H1 (cell line): ENCODE measurements around the gene PRELID1. TPM values are rescaled to one million over a fixed set of nuclear protein-coding genes. Genes with fewer than 3 reads are reported as not detected.

Experiments
- CTCF ChIA-PET: fragments of 300-600 bp; sonication (Branson Sonifier 250); formaldehyde crosslinking; loops from one replicate; lab custom pipeline; 2021; ENCODE audit not compliant: partially characterized antibody; lab: Charles Lee
- POLR2A ChIA-PET: fragments of 300-600 bp; sonication (Branson Sonifier 250); formaldehyde crosslinking; loops from one replicate; lab custom pipeline; 2021; ENCODE audit warnings: inconsistent platforms; ENCODE audit not compliant: partially characterized antibody; lab: Charles Lee
- DNase-seq, 2 experiments: peaks; one replicate each; pipeline versions ENCODE4 v3.0.0 to v3.0.0-alpha.2; 2010 to 2022; ENCODE audit warnings: low spot score in 2 of 2, low read depth in 1 of 2, mixed read lengths in 1 of 2
- FAIRE-seq: peaks from 2 replicates; lab custom pipeline; 2011; peaks lifted over from hg19 to GRCh38; lab: Jason Lieb, UNC
- H2AFZ ChIP-seq: 2 replicates; pipeline ENCODE4 v1.8.1; 2012; ENCODE audit warnings: low read length, inconsistent platforms
- H2AK5ac ChIP-seq: 2 replicates; pipeline ENCODE4 v1.6.1; 2013; ENCODE audit warnings: low read depth, low read length
- H2BK120ac ChIP-seq: replicated peaks from 2 replicates; pipeline ENCODE3; 2013; ENCODE audit warnings: low read depth, low read length, inconsistent platforms
- H2BK12ac ChIP-seq: 2 replicates; pipeline ENCODE4 v1.6.1; 2013; ENCODE audit warnings: low read depth, low read length
- H2BK15ac ChIP-seq: 2 replicates; pipeline ENCODE4 v1.6.1; 2013; ENCODE audit warnings: low read length
- H2BK20ac ChIP-seq: 2 replicates; pipeline ENCODE4 v1.6.1; 2013; ENCODE audit warnings: low read length
- H2BK5ac ChIP-seq: 2 replicates; pipeline ENCODE4 v1.6.1; 2013; ENCODE audit warnings: low read depth, low read length
- H3K14ac ChIP-seq: 2 replicates; pipeline ENCODE4 v1.6.1; 2013; ENCODE audit warnings: inconsistent platforms; ENCODE audit not compliant: insufficient read length
- H3K18ac ChIP-seq: 2 replicates; pipeline ENCODE4 v1.6.1; 2013; ENCODE audit warnings: low read length; ENCODE audit errors: extremely low read depth
- H3K23ac ChIP-seq: 2 replicates; pipeline ENCODE4 v1.6.1; 2013; ENCODE audit warnings: inconsistent platforms; ENCODE audit not compliant: insufficient read length
- H3K23me2 ChIP-seq: 2 replicates; pipeline ENCODE4 v1.6.1; 2013; ENCODE audit warnings: low read depth, low read length
- H3K27ac ChIP-seq: 2 replicates; pipeline ENCODE4 v1.6.1; 2011; ENCODE audit warnings: low read depth, low read length, inconsistent platforms
- H3K27me3 ChIP-seq, 4 experiments: replicated peaks in 1 of 4; 1 replicate in 1 of 4; 2 replicates in 3 of 4; pipeline versions ENCODE4 v1.6.1 to v1.8.1; 2011 to 2013; ENCODE audit warnings: low read length in 3 of 4, mild to moderate bottlenecking in 3 of 4, inconsistent platforms in 2 of 4, mixed read lengths in 2 of 4, moderate library complexity in 1 of 4; ENCODE audit not compliant: control insufficient read depth in 3 of 4, insufficient read depth in 3 of 4; ENCODE audit errors: extremely low read depth in 1 of 4
- H3K36me3 ChIP-seq, 4 experiments: 2 replicates each; pipeline versions ENCODE4 v1.6.1 to v1.8.1; 2011 to 2013; ENCODE audit warnings: mild to moderate bottlenecking in 4 of 4, low read length in 3 of 4, moderate library complexity in 2 of 4, control low read depth in 1 of 4, inconsistent platforms in 1 of 4; ENCODE audit not compliant: insufficient read depth in 4 of 4, control insufficient read depth in 2 of 4
- H3K4ac ChIP-seq: replicated peaks from 2 replicates; pipeline ENCODE3; 2013; ENCODE audit warnings: low read length, low read depth, mixed read lengths, inconsistent platforms; ENCODE audit not compliant: insufficient read length
- H3K4me1 ChIP-seq, 4 experiments: replicated peaks in 1 of 4; 1 replicate in 1 of 4; 2 replicates in 3 of 4; pipeline versions ENCODE4 v1.6.1 to v1.8.1; 2011 to 2013; ENCODE audit warnings: low read length in 3 of 4, inconsistent platforms in 2 of 4, mixed read lengths in 1 of 4; ENCODE audit not compliant: insufficient read depth in 4 of 4, control insufficient read depth in 3 of 4
- H3K4me2 ChIP-seq, 2 experiments: 2 replicates each; pipeline versions ENCODE4 v1.6.1 to v1.8.1; 2011 to 2013; ENCODE audit warnings: low read depth in 2 of 2, low read length in 2 of 2, control low read depth in 1 of 2, inconsistent platforms in 1 of 2, mild to moderate bottlenecking in 1 of 2; ENCODE audit not compliant: insufficient read depth in 1 of 2
- H3K4me3 ChIP-seq, 4 experiments: fragments of 200-600, 300-600 bp in 1 of 4; sonication (generic), shearing (Covaris generic), sonication (Bioruptor Twin) in 1 of 4; 2 replicates each; pipeline versions ENCODE4 v1.5.1 to v1.8.1; 2011 to 2016; ENCODE audit warnings: low read length in 4 of 4, low read depth in 3 of 4, control low read depth in 2 of 4, inconsistent platforms in 2 of 4, mild to moderate bottlenecking in 2 of 4, mixed read lengths in 1 of 4, moderate library complexity in 1 of 4; ENCODE audit not compliant: insufficient read depth in 2 of 4; ENCODE audit errors: extremely low read depth in 1 of 4
- H3K56ac ChIP-seq: replicated peaks from 2 replicates; pipeline ENCODE3; 2013; ENCODE audit warnings: low read depth, mild to moderate bottlenecking, mixed read lengths, low read length, inconsistent platforms; ENCODE audit not compliant: insufficient read length
- H3K79me1 ChIP-seq: 2 replicates; pipeline ENCODE4 v1.6.1; 2013; ENCODE audit warnings: low read depth, low read length, control low read depth
- H3K79me2 ChIP-seq, 2 experiments: 2 replicates each; pipeline versions ENCODE4 v1.6.1 to v1.8.1; 2012 to 2013; ENCODE audit warnings: low read length in 2 of 2, mild to moderate bottlenecking in 2 of 2, inconsistent platforms in 1 of 2; ENCODE audit not compliant: insufficient read depth in 2 of 2, control insufficient read depth in 1 of 2
- H3K9ac ChIP-seq, 4 experiments: replicated peaks in 1 of 4; 1 replicate in 1 of 4; 2 replicates in 3 of 4; pipeline versions ENCODE4 v1.6.1 to v1.8.1; 2011 to 2013; ENCODE audit warnings: low read depth in 3 of 4, low read length in 3 of 4, control low read depth in 2 of 4, mild to moderate bottlenecking in 2 of 4, moderate library complexity in 2 of 4, inconsistent platforms in 1 of 4; ENCODE audit errors: extremely low read depth in 1 of 4
- H3K9me3 ChIP-seq, 2 experiments: 2 replicates each; pipeline versions ENCODE4 v1.6.1 to v1.8.1; 2012 to 2013; ENCODE audit warnings: mild to moderate bottlenecking in 2 of 2, moderate library complexity in 2 of 2, control low read depth in 1 of 2, inconsistent platforms in 1 of 2, low read depth in 1 of 2, low read length in 1 of 2, mixed read lengths in 1 of 2; ENCODE audit not compliant: insufficient read depth in 2 of 2
- H4K20me1 ChIP-seq, 2 experiments: replicated peaks in 1 of 2; 2 replicates each; pipeline versions ENCODE3 to v1.8.1; 2011 to 2013; ENCODE audit warnings: inconsistent platforms in 2 of 2, low read length in 2 of 2, mild to moderate bottlenecking in 1 of 2; ENCODE audit not compliant: insufficient read depth in 2 of 2, control insufficient read depth in 1 of 2
- H4K5ac ChIP-seq: 2 replicates; pipeline ENCODE4 v1.6.1; 2013; ENCODE audit warnings: low read length, low read depth, mixed read lengths, inconsistent platforms; ENCODE audit not compliant: insufficient read length
- H4K8ac ChIP-seq: 2 replicates; pipeline ENCODE4 v1.8.0; 2013; ENCODE audit warnings: mild to moderate bottlenecking, moderate library complexity, low read length, inconsistent platforms; ENCODE audit not compliant: insufficient read depth; ENCODE audit errors: extremely low read depth
- H4K91ac ChIP-seq: replicated peaks from 2 replicates; pipeline ENCODE3; 2013; ENCODE audit warnings: low read length, mixed read lengths, inconsistent platforms; ENCODE audit not compliant: insufficient read length
- NRF1 ChIP-seq: IDR thresholded peaks from 2 replicates; pipeline ENCODE4 v1.6.1; 2011; ENCODE audit warnings: mild to moderate bottlenecking, low read depth, low read length, improper control_type of control experiment
- POLR2A ChIP-seq, 2 experiments: IDR thresholded peaks; 1 replicate in 1 of 2; 2 replicates in 1 of 2; pipeline ENCODE4 v1.6.1; 2011; ENCODE audit warnings: low read depth in 2 of 2, low read length in 2 of 2, mild to moderate bottlenecking in 2 of 2; ENCODE audit errors: control extremely low read depth in 1 of 2
- USF2 ChIP-seq: IDR thresholded peaks from 2 replicates; pipeline ENCODE4 v1.6.1; 2011; ENCODE audit warnings: low read length, improper control_type of control experiment
- WGBS, 2 experiments: shearing (Covaris generic) in 1 of 2; methylation state at CpG; one replicate each; pipeline versions ENCODE4 v1.1.6 to v1.1.7; 2013 to 2015; ENCODE audit warnings: low lambda C conversion rate in 2 of 2, mixed read lengths in 2 of 2, inconsistent platforms in 1 of 2, low coverage in 1 of 2, missing lambda C conversion rate in 1 of 2; ENCODE audit not compliant: insufficient replicate concordance in 2 of 2, insufficient coverage in 1 of 2, insufficient read length in 1 of 2; ENCODE audit errors: extremely low coverage in 1 of 2, missing lambda C conversion rate in 1 of 2; 5-methylcytosine and 5-hydroxymethylcytosine counted together
- polyA plus RNA-seq, 7 experiments: library from polyadenylated mRNA; depleted of rRNA in 3 of 7; stranded (reverse) in 5 of 7; unstranded in 2 of 7; fragments of >200 nt in 5 of 7; fragments of 200-250 nt in 2 of 7; gene quantifications; 1 replicate in 5 of 7; 2 replicates in 1 of 7; 4 replicates in 1 of 7; pipeline versions ENCODE4 v1.2.1 to v1.2.3, GENCODE V29; 2011 to 2013; ENCODE audit warnings: missing spikeins in 2 of 7, mixed read lengths in 2 of 7
- total RNA-seq: library from RNA; stranded (reverse); fragmentation: NEBNext Ultra II Directional; extraction: Animal tissue kit (Norgen Biotek cat#: 25700); gene quantifications from 2 replicates; pipeline ENCODE4 v1.2.1, GENCODE V29; 2021

Gene PRELID1
- total and polyA plus RNA-seq, 2 of the 8 experiments (the other 6 are each of a cell fraction or from before 2014, with no cell fraction given) = 272 to 428 TPM

- H3K27ac ChIP-seq = no peak overlapping the region
- peaks cover 11 to 19% of the 10 kb centered on the region in 2 experiments for H4K20me1 ChIP-seq
- H2BK20ac ChIP-seq = no peak overlapping the region
- H3K4ac ChIP-seq = no peak overlapping the region
- H2BK120ac ChIP-seq = no peak overlapping the region
- H3K14ac ChIP-seq = no peak overlapping the region
- ChIA-PET POLR2A (interaction anchor here (0.6 to 12.1 kb wide), 10 partner anchors 11 to 327 kb away, joined by 3 to 111 read pairs (median 3); partner anchors contain the start of genes FAM193B, LMAN2, MXD3 and NSD1), CTCF (interaction anchor here (0.8 to 6.5 kb wide), 7 partner anchors 9 to 641 kb away, joined by 3 to 37 read pairs (median 3); no protein-coding TSS in a partner anchor)
- no peak overlapping the region for H4K5ac ChIP-seq
- no peak overlapping the region for H3K9ac ChIP-seq
- H3K56ac ChIP-seq = no peak overlapping the region
- no peak overlapping the region for H2AK5ac ChIP-seq
- H2BK12ac ChIP-seq = no peak overlapping the region
- no peak overlapping the region for H3K18ac ChIP-seq
- no peak overlapping the region for H3K4me2 ChIP-seq
- no peak overlapping the region for H2AFZ ChIP-seq
- H4K8ac ChIP-seq = no peak overlapping the region
- no peak overlapping the region for H3K23ac ChIP-seq
- no peak for DNase-seq
- H3K79me1 ChIP-seq = peaks cover 12% of the 10 kb centered on the region
- peaks cover 13% of the 10 kb centered on the region; the same call in 1 of the 2 replicates for H3K23me2 ChIP-seq
- peaks cover 10 to 19% of the 10 kb centered on the region in 2 experiments for H3K79me2 ChIP-seq
- H3K9me3 ChIP-seq = no peaks in the 10 kb centered on the region
- H2BK15ac ChIP-seq = no peak overlapping the region
- no peak overlapping the region for H4K91ac ChIP-seq
- TF ChIP-seq USF2 = no peak
- 0 out of 3 replicates have a peak, but pooled peaks of 1 of the 2 experiments have one; percentile 2 for TF ChIP-seq POLR2A (IDR thresholded peaks at IDR 0.05; ENCODE audit: control extremely low read depth in 1 of 2, low read depth in 2 of 2, low read length in 2 of 2)
- TF ChIP-seq NRF1 = no peak
- no peaks in the 10 kb centered on the region for H3K27me3 ChIP-seq
- no peak for FAIRE-seq
- H3K4me1 ChIP-seq = peaks cover 3 to 20% (median 6%) of the 10 kb centered on the region in 4 experiments; a peak in 6 of 7 replicates
- peaks cover 3 to 24% (median 7%) of the 10 kb centered on the region in 4 experiments; a peak in 6 of 8 replicates for H3K36me3 ChIP-seq
- no peak overlapping the region for H2BK5ac ChIP-seq
- WGBS, 2 experiments = 97% methylated on average over 2 of the region's 2 CpGs; no CpG with 5 or more reads in 1 of the 2 experiments
- H3K4me3 ChIP-seq = no peak overlapping the region
Measured at GRCh38 chr5:177300951-177301350, 2.6 kb upstream of the PRELID1 start.
